ENCODE measurements around the gene PSME3IP1.
"Not testable (repeated sequence)": the region's sequence is repeated elsewhere in the genome, so short reads cannot be mapped to it uniquely, and the experiment has no call there.

The PSME3IP1 gene

GRCh38 chr16:57196753-57197152, 10.9 kb upstream of the PSME3IP1 start:
- no peak for DNase-seq (ENCODE audit: low read depth)

GRCh38 chr16:57196286-57196685, 10.4 kb upstream of the PSME3IP1 start:
- no peak for DNase-seq (ENCODE audit: low read depth)

GRCh38 chr16:57194512-57194911, 8.7 kb upstream of the PSME3IP1 start:
- DNase-seq (ENCODE audit: low read depth), result no peak

GRCh38 chr16:57192720-57193486, 7.1 kb upstream of the PSME3IP1 start:
- DNase-seq (ENCODE audit: low read depth), result no peak

GRCh38 chr16:57192146-57192545, 6.3 kb upstream of the PSME3IP1 start:
- no peak for DNase-seq (ENCODE audit: low read depth)

GRCh38 chr16:57191056-57191571, 5.3 kb upstream of the PSME3IP1 start:
- no peak for DNase-seq (ENCODE audit: low read depth)

- no peak for DNase-seq (ENCODE audit: low read depth)
Measured at GRCh38 chr16:57190136-57190535, 4.3 kb upstream of the PSME3IP1 start.

- not testable (repeated sequence) for DNase-seq (ENCODE audit: low read depth)
Measured at GRCh38 chr16:57189527-57189926, 3.7 kb upstream of the PSME3IP1 start.

- no peak for DNase-seq (ENCODE audit: low read depth)
Measured at GRCh38 chr16:57188711-57189002, 2.8 kb upstream of the PSME3IP1 start.

- DNase-seq (ENCODE audit: low read depth), result not testable (repeated sequence)
Measured at GRCh38 chr16:57187902-57188710, 2.3 kb upstream of the PSME3IP1 start.

- no peak for DNase-seq (ENCODE audit: low read depth)
Measured at GRCh38 chr16:57186872-57187854, 1.3 kb upstream of the PSME3IP1 start.

GRCh38 chr16:57185446-57185944, 344 bp downstream of the PSME3IP1 start:
- no peak for DNase-seq (ENCODE audit: low read depth)

- DNase-seq (ENCODE audit: low read depth), result no peak
Measured at GRCh38 chr16:57184887-57185445, 873 bp downstream of the PSME3IP1 start.

- no peak for DNase-seq (ENCODE audit: low read depth)
Measured at GRCh38 chr16:57184113-57184512, 1.7 kb downstream of the PSME3IP1 start.

- no peak for DNase-seq (ENCODE audit: low read depth)
Measured at GRCh38 chr16:57179215-57179828, 6.5 kb downstream of the PSME3IP1 start.

GRCh38 chr16:57178793-57179212, 7.0 kb downstream of the PSME3IP1 start:
- DNase-seq (ENCODE audit: low read depth), result no peak

GRCh38 chr16:57178196-57178595, 7.6 kb downstream of the PSME3IP1 start:
- no peak for DNase-seq (ENCODE audit: low read depth)

- no peak for DNase-seq (ENCODE audit: low read depth)
Measured at GRCh38 chr16:57175896-57176295, 9.9 kb downstream of the PSME3IP1 start.

GRCh38 chr16:57172721-57173290, 13.0 kb downstream of the PSME3IP1 start:
- no peak for DNase-seq (ENCODE audit: low read depth)

- DNase-seq (ENCODE audit: low read depth), result no peak
Measured at GRCh38 chr16:57169327-57169726, 16.5 kb downstream of the PSME3IP1 start.

- DNase-seq (ENCODE audit: low read depth), result no peak
Measured at GRCh38 chr16:57167953-57168352, 17.9 kb downstream of the PSME3IP1 start.

Measured in CMK (cell line).